NOMO-1 (cell line): ENCODE measurements around the gene RTL10.

Experiments
- DNase-seq, 2 experiments: peaks; one replicate each; lab custom pipeline; 2025; ENCODE audit not compliant: unreplicated experiment in 2 of 2; lab: John Stamatoyannopoulos, UW

The RTL10 gene

GRCh38 chr22:19825904-19826618 is 28.6 kb downstream of the RTL10 start:
- no peak for DNase-seq

GRCh38 chr22:19824926-19825339 is 29.7 kb downstream of the RTL10 start:
- no peak for DNase-seq

- DNase-seq = peak in 1 of 2 experiments; percentile 7
Measured at GRCh38 chr22:19824212-19824925, 30.3 kb downstream of the RTL10 start.

- peak in 1 of 2 experiments; percentile 9 for DNase-seq
Measured at GRCh38 chr22:19823902-19824211, 30.8 kb downstream of the RTL10 start.

GRCh38 chr22:19823191-19823901 is 31.3 kb downstream of the RTL10 start:
- DNase-seq = no peak

GRCh38 chr22:19822301-19823117 is 32.2 kb downstream of the RTL10 start:
- DNase-seq = no peak

- DNase-seq = no peak
Measured at GRCh38 chr22:19821523-19822300, 33.0 kb downstream of the RTL10 start.

GRCh38 chr22:19820880-19821522 is 33.7 kb downstream of the RTL10 start:
- no peak for DNase-seq

GRCh38 chr22:19819911-19820879 is 34.5 kb downstream of the RTL10 start:
- no peak for DNase-seq

GRCh38 chr22:19819208-19819910 is 35.3 kb downstream of the RTL10 start:
- DNase-seq = no peak

GRCh38 chr22:19818324-19819207 is 36.1 kb downstream of the RTL10 start:
- DNase-seq = no peak

GRCh38 chr22:19816372-19817119 is 38.1 kb downstream of the RTL10 start:
- DNase-seq = no peak

GRCh38 chr22:19815823-19816290 is 38.8 kb downstream of the RTL10 start:
- no peak for DNase-seq

GRCh38 chr22:19815093-19815822 is 39.4 kb downstream of the RTL10 start:
- no peak for DNase-seq

- DNase-seq = no peak
Measured at GRCh38 chr22:19814428-19814827, 40.2 kb downstream of the RTL10 start.
